IMR-90 (cell line): ENCODE data around the gene NISCH. TPM values are rescaled to one million over a fixed set of nuclear protein-coding genes. Genes with fewer than 3 reads are reported as not detected.
A peak's percentile ranks its signal among the peaks of the same experiment; 100 is the strongest.

ENCODE experiments used
- ATAC-seq: fragments of 200-7000 bp; cut with Tn5 transposase; 2 replicates; pipeline ENCODE4 v1.9.1; 2020; ENCODE audit warnings: low read depth, mild to moderate bottlenecking, moderate library complexity
- BruUV-seq: library from RNA; stranded (reverse); fragments of 400-500 nt; replicated peaks from 2 replicates; lab custom pipeline; 2021; lab: Mats Ljungman, UMichigan
- CTCF ChIA-PET: fragments of 300-600 bp; formaldehyde crosslinking; extraction: SDS; loops from one replicate; lab custom pipeline; 2021; ENCODE audit warnings: antibody characterized with exemption; lab: Yijun Ruan, JAX
- POLR2A ChIA-PET: fragments of 300-600 bp; sonication (Branson Sonifier 250); formaldehyde crosslinking; loops from one replicate; lab custom pipeline; 2022; ENCODE audit warnings: antibody characterized with exemption; ENCODE audit not compliant: unreplicated experiment; lab: Charles Lee
- DNase-seq: peaks from one replicate; pipeline ENCODE4 v3.0.0; 2013
- H2AFZ ChIP-seq: replicated peaks from 2 replicates; pipeline ENCODE3; 2013; ENCODE audit warnings: low read length, mild to moderate bottlenecking; ENCODE audit not compliant: poor library complexity
- H2AK5ac ChIP-seq: 2 replicates; pipeline ENCODE4 v1.6.1; 2013; ENCODE audit warnings: low read depth, low read length, inconsistent platforms
- H2AK9ac ChIP-seq: replicated peaks from 2 replicates; pipeline ENCODE3; 2013; ENCODE audit warnings: mild to moderate bottlenecking, low read depth, low read length, moderate library complexity; ENCODE audit not compliant: poor library complexity
- H2BK120ac ChIP-seq: 2 replicates; pipeline ENCODE4 v1.6.1; 2013; ENCODE audit warnings: low read depth, low read length, inconsistent platforms
- H2BK15ac ChIP-seq: 3 replicates; pipeline ENCODE4 v1.6.1; 2013; ENCODE audit warnings: low read depth, low read length, inconsistent platforms
- H2BK20ac ChIP-seq: 2 replicates; pipeline ENCODE4 v1.6.1; 2013; ENCODE audit warnings: low read depth, mild to moderate bottlenecking, inconsistent platforms, low read length, moderate library complexity
- H2BK5ac ChIP-seq: 2 replicates; pipeline ENCODE4 v1.6.1; 2013; ENCODE audit warnings: mild to moderate bottlenecking, low read depth, low read length, inconsistent platforms; ENCODE audit not compliant: poor library complexity, severe bottlenecking
- H3K14ac ChIP-seq: replicated peaks from 2 replicates; pipeline ENCODE4 v1.6.1; 2013; ENCODE audit warnings: low read depth, low read length, inconsistent platforms
- H3K18ac ChIP-seq: 2 replicates; pipeline ENCODE4 v1.6.1; 2013; ENCODE audit warnings: low read depth, low read length, control low read depth
- H3K23ac ChIP-seq: 2 replicates; pipeline ENCODE4 v1.6.1; 2013; ENCODE audit warnings: low read depth, low read length, inconsistent platforms
- H3K27ac ChIP-seq: 2 replicates; pipeline ENCODE4 v1.5.1; 2013; ENCODE audit warnings: mild to moderate bottlenecking, control low read depth, low read length; ENCODE audit not compliant: insufficient read depth
- H3K27me3 ChIP-seq: 2 replicates; pipeline ENCODE4 v1.6.1; 2013; ENCODE audit warnings: low read length; ENCODE audit not compliant: control insufficient read depth, insufficient read depth
- H3K36me3 ChIP-seq: 2 replicates; pipeline ENCODE4 v1.6.1; 2013; ENCODE audit warnings: low read length, mixed read lengths; ENCODE audit not compliant: control insufficient read depth, insufficient read depth
- H3K4ac ChIP-seq: 2 replicates; pipeline ENCODE4 v1.6.1; 2013; ENCODE audit warnings: low read depth, low read length, inconsistent platforms
- H3K4me1 ChIP-seq: 2 replicates; pipeline ENCODE4 v1.6.1; 2013; ENCODE audit warnings: low read length, mixed read lengths; ENCODE audit not compliant: control insufficient read depth, insufficient read depth
- H3K4me2 ChIP-seq: 2 replicates; pipeline ENCODE4 v1.6.1; 2013; ENCODE audit warnings: low read depth, mild to moderate bottlenecking, control low read depth, low read length, moderate library complexity
- H3K4me3 ChIP-seq: 2 replicates; pipeline ENCODE4 v1.5.1; 2013; ENCODE audit warnings: low read depth, mild to moderate bottlenecking, control low read depth, low read length, moderate library complexity; ENCODE audit not compliant: insufficient read depth
- H3K56ac ChIP-seq: 2 replicates; pipeline ENCODE4 v1.6.1; 2013; ENCODE audit warnings: low read length, inconsistent platforms; ENCODE audit not compliant: insufficient read depth; ENCODE audit errors: extremely low read depth
- H3K79me1 ChIP-seq, 2 experiments: 2 replicates each; pipeline ENCODE4 v1.6.1; 2013; ENCODE audit warnings: low read length in 2 of 2, inconsistent platforms in 1 of 2, low read depth in 1 of 2
- H3K9ac ChIP-seq: 2 replicates; pipeline ENCODE4 v1.6.1; 2013; ENCODE audit warnings: low read depth, low read length, control low read depth
- H3K9me1 ChIP-seq: 2 replicates; pipeline ENCODE4 v1.6.1; 2013; ENCODE audit warnings: low read length, inconsistent platforms; ENCODE audit not compliant: insufficient read depth
- H3K9me3 ChIP-seq: 2 replicates; pipeline ENCODE4 v1.6.1; 2013; ENCODE audit warnings: low read length; ENCODE audit not compliant: control insufficient read depth, insufficient read depth
- H4K20me1 ChIP-seq: 2 replicates; pipeline ENCODE4 v1.6.1; 2013; ENCODE audit warnings: low read length, inconsistent platforms; ENCODE audit not compliant: insufficient read depth
- H4K5ac ChIP-seq: 2 replicates; pipeline ENCODE4 v1.6.1; 2013; ENCODE audit warnings: mild to moderate bottlenecking, low read depth, low read length, control low read depth
- H4K8ac ChIP-seq, 2 experiments: 2 replicates each; pipeline ENCODE4 v1.6.1; 2013; ENCODE audit warnings: low read depth in 2 of 2, low read length in 2 of 2, control low read depth in 1 of 2, inconsistent platforms in 1 of 2
- H4K91ac ChIP-seq: 2 replicates; pipeline ENCODE4 v1.6.1; 2013; ENCODE audit warnings: low read depth, low read length, inconsistent platforms; ENCODE audit not compliant: insufficient read depth
- MXI1 ChIP-seq: IDR thresholded peaks from 2 replicates; pipeline ENCODE4 v1.6.1; 2012; ENCODE audit warnings: low read depth, mild to moderate bottlenecking, low read length, moderate library complexity, borderline replicate concordance
- NFE2L2 ChIP-seq: fragments of 150-350 bp; IDR thresholded peaks from 2 replicates; pipeline ENCODE4 v1.6.1; 2016; ENCODE audit warnings: low read depth, mild to moderate bottlenecking, low read length
- RAD21 ChIP-seq: IDR thresholded peaks from 2 replicates; pipeline ENCODE4 v1.6.1; 2012; ENCODE audit warnings: low read length, improper control_type of control experiment
- SMC3 ChIP-seq: fragments of 150-350 bp; IDR thresholded peaks from 2 replicates; pipeline ENCODE4 v1.6.1; 2016; ENCODE audit warnings: low read depth, mild to moderate bottlenecking, antibody characterized with exemption, low read length, moderate library complexity
- WGBS, 2 experiments: methylation state at CpG; one replicate each; pipeline versions ENCODE4 v1.1.5 to v1.1.7; 2013; ENCODE audit warnings: missing lambda C conversion rate in 2 of 2; ENCODE audit not compliant: insufficient read length in 1 of 2; ENCODE audit errors: extremely low coverage in 2 of 2; 5-methylcytosine and 5-hydroxymethylcytosine counted together
- dilution Hi-C: fragments of 300-500 bp; cut with HindIII; formaldehyde crosslinking; loops from one replicate; pipeline ENCODE4 v1.14.3; 2018; ENCODE audit warnings: low sequenced_read_pairs; ENCODE audit not compliant: unreplicated experiment
- in situ Hi-C: fragments of 300-500 bp; cut with MboI; formaldehyde crosslinking; loops from 3 replicates; pipeline ENCODE4 v1.14.3; 2019; ENCODE audit warnings: low sequenced_read_pairs, inconsistent platforms, mixed read lengths
- intact Hi-C: fragments of 100-400 bp; cut with micrococcal nuclease; formaldehyde crosslinking; loops from 2 replicates; pipeline ENCODE4 v1.10.0; 2022
- polyA plus RNA-seq, 3 experiments: library from polyadenylated mRNA; depleted of rRNA; stranded (reverse); fragments of >200 nt; gene quantifications; 2 replicates each; pipeline ENCODE4 v1.2.3, GENCODE V29; 2012; ENCODE audit warnings: low replicate concordance in 1 of 3
- total RNA-seq: library from RNA; depleted of rRNA; stranded (reverse); fragments of >200 nt; gene quantifications from 2 replicates; pipeline ENCODE4 v1.2.3, GENCODE V29; 2012
- TF ChIP-seq, protein P1 (sequence below): conservative IDR thresholded peaks from 2 replicates; pipeline ENCODE4 v1.5.1; 2012; ENCODE audit warnings: mild to moderate bottlenecking, low read depth, low read length, improper control_type of control experiment

The NISCH gene
- total and polyA plus RNA-seq, 2 of the 4 experiments (the other 2 are of a cell fraction) = 36.9 to 86.0 TPM

GRCh38 chr3:52480768-52481715, 25.6 kb downstream of the NISCH start (continued):
- TF ChIP-seq MXI1 (no peak), NFE2L2 (no peak)

DNA sequence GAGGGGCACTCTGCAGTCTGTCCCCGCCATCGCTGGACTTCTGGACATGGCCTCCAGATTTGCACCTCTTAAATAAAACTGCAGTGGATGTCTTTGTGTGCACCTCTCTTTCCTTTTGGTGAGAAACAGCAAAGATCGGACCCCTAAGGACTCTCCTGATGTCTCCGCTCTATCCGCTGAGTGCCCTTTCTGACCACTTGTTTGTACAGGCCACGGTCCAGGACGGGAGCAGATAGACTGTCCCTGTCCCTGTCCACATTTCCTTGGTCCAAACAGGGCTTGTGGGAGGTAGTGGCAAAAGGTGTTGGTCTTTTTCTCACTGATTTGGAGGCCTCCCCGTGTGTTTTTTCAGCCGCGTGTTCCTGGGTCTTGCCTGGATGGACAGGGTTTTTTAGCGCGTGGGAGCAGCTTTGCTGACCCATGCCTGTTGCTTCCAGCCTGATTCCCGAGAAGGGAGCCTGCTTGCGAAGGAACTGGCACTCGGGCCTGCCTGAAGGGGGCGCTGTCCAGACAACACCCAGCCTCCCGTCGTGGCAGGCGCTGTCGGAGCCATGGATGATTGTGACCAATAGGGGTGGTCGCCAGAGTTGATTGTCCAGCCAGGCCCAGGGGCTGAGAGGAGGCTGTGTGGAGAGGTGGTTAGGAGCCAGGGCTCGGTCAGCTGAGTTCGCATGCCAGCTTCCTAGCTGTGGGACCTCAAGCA, 26.6 kb downstream of the NISCH start:
- no peak overlapping the region for H3K4ac ChIP-seq
- dilution Hi-C loops (no loop called here), intact Hi-C loops (no loop called here), in situ Hi-C loops (no loop called here)
- H2AFZ ChIP-seq = no peak overlapping the region
- no peak overlapping the region for H2BK15ac ChIP-seq
- no peak overlapping the region for H3K18ac ChIP-seq
- H4K20me1 ChIP-seq = peaks cover 32% of the 10 kb centered on the region
- no peak for ATAC-seq
- no peak overlapping the region for H3K9ac ChIP-seq
- no peak overlapping the region for H3K4me2 ChIP-seq
- peak; percentile 4 for DNase-seq
- POLR2A ChIA-PET = no interaction called here
- H3K9me3 ChIP-seq = no peaks in the 10 kb centered on the region
- no peak overlapping the region for H3K4me3 ChIP-seq
- H3K4me1 ChIP-seq = peaks cover 13% of the 10 kb centered on the region; the same call in 1 of the 2 replicates
- no peak overlapping the region for H3K27ac ChIP-seq
- peaks cover 6 to 47% of the 10 kb centered on the region in 2 experiments; a peak in 3 of 4 replicates for H3K79me1 ChIP-seq
- 80% methylated on average over 3 of the region's 23 CpGs; no CpG with 5 or more reads in 1 of the 2 experiments for WGBS, 2 experiments
- H2BK20ac ChIP-seq = no peak overlapping the region
- H3K27me3 ChIP-seq = no peaks in the 10 kb centered on the region
- BruUV-seq = no TSS peak
- no peak overlapping the region for H4K8ac ChIP-seq
- CTCF ChIA-PET = interaction anchor here (0.9 kb wide), 1 partner anchor 10 kb away, joined by 3 read pairs; no protein-coding TSS in a partner anchor
- no peak overlapping the region for H2BK120ac ChIP-seq
- peaks cover 83% of the 10 kb centered on the region for H3K36me3 ChIP-seq
- peak; percentile 11; the same call in 1 of the 2 replicates for TF ChIP-seq RAD21
- TF ChIP-seq, protein P1, sequence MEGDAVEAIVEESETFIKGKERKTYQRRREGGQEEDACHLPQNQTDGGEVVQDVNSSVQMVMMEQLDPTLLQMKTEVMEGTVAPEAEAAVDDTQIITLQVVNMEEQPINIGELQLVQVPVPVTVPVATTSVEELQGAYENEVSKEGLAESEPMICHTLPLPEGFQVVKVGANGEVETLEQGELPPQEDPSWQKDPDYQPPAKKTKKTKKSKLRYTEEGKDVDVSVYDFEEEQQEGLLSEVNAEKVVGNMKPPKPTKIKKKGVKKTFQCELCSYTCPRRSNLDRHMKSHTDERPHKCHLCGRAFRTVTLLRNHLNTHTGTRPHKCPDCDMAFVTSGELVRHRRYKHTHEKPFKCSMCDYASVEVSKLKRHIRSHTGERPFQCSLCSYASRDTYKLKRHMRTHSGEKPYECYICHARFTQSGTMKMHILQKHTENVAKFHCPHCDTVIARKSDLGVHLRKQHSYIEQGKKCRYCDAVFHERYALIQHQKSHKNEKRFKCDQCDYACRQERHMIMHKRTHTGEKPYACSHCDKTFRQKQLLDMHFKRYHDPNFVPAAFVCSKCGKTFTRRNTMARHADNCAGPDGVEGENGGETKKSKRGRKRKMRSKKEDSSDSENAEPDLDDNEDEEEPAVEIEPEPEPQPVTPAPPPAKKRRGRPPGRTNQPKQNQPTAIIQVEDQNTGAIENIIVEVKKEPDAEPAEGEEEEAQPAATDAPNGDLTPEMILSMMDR = peak; percentile 35
- TF ChIP-seq SMC3 = no peak
- H2BK5ac ChIP-seq = no peak overlapping the region
- H3K14ac ChIP-seq = no peak overlapping the region
- peaks cover 19% of the 10 kb centered on the region; the same call in 1 of the 2 replicates for H3K9me1 ChIP-seq
- no peak overlapping the region for H4K5ac ChIP-seq
- H2AK9ac ChIP-seq = no peak overlapping the region
- H2AK5ac ChIP-seq = no peak overlapping the region
- no peak overlapping the region for H3K56ac ChIP-seq
- no peak overlapping the region for H4K91ac ChIP-seq
- H3K23ac ChIP-seq = no peak overlapping the region
